IMR-90 (cell line): Measurements from ENCODE around the gene CFAP157. TPM values are rescaled to one million over a fixed set of nuclear protein-coding genes. Genes with fewer than 3 reads are reported as not detected.

Experiments
- ATAC-seq: fragments of 200-7000 bp; cut with Tn5 transposase; 2 replicates; pipeline ENCODE4 v1.9.1; 2020; ENCODE audit warnings: low read depth, mild to moderate bottlenecking, moderate library complexity
- BruUV-seq: library from RNA; stranded (reverse); fragments of 400-500 nt; replicated peaks from 2 replicates; lab custom pipeline; 2021; lab: Mats Ljungman, UMichigan
- CTCF ChIA-PET: fragments of 300-600 bp; formaldehyde crosslinking; extraction: SDS; loops from one replicate; lab custom pipeline; 2021; ENCODE audit warnings: antibody characterized with exemption; lab: Yijun Ruan, JAX
- POLR2A ChIA-PET: fragments of 300-600 bp; sonication (Branson Sonifier 250); formaldehyde crosslinking; loops from one replicate; lab custom pipeline; 2022; ENCODE audit warnings: antibody characterized with exemption; ENCODE audit not compliant: unreplicated experiment; lab: Charles Lee
- DNase-seq: peaks from one replicate; pipeline ENCODE4 v3.0.0; 2013
- H2AFZ ChIP-seq: replicated peaks from 2 replicates; pipeline ENCODE3; 2013; ENCODE audit warnings: low read length, mild to moderate bottlenecking; ENCODE audit not compliant: poor library complexity
- H2AK5ac ChIP-seq: 2 replicates; pipeline ENCODE4 v1.6.1; 2013; ENCODE audit warnings: low read depth, low read length, inconsistent platforms
- H2AK9ac ChIP-seq: replicated peaks from 2 replicates; pipeline ENCODE3; 2013; ENCODE audit warnings: mild to moderate bottlenecking, low read depth, low read length, moderate library complexity; ENCODE audit not compliant: poor library complexity
- H2BK120ac ChIP-seq: 2 replicates; pipeline ENCODE4 v1.6.1; 2013; ENCODE audit warnings: low read depth, low read length, inconsistent platforms
- H2BK15ac ChIP-seq: 3 replicates; pipeline ENCODE4 v1.6.1; 2013; ENCODE audit warnings: low read depth, low read length, inconsistent platforms
- H2BK20ac ChIP-seq: 2 replicates; pipeline ENCODE4 v1.6.1; 2013; ENCODE audit warnings: low read depth, mild to moderate bottlenecking, inconsistent platforms, low read length, moderate library complexity
- H2BK5ac ChIP-seq: 2 replicates; pipeline ENCODE4 v1.6.1; 2013; ENCODE audit warnings: mild to moderate bottlenecking, low read depth, low read length, inconsistent platforms; ENCODE audit not compliant: poor library complexity, severe bottlenecking
- H3K14ac ChIP-seq: replicated peaks from 2 replicates; pipeline ENCODE4 v1.6.1; 2013; ENCODE audit warnings: low read depth, low read length, inconsistent platforms
- H3K18ac ChIP-seq: 2 replicates; pipeline ENCODE4 v1.6.1; 2013; ENCODE audit warnings: low read depth, low read length, control low read depth
- H3K23ac ChIP-seq: 2 replicates; pipeline ENCODE4 v1.6.1; 2013; ENCODE audit warnings: low read depth, low read length, inconsistent platforms
- H3K27ac ChIP-seq: 2 replicates; pipeline ENCODE4 v1.5.1; 2013; ENCODE audit warnings: mild to moderate bottlenecking, control low read depth, low read length; ENCODE audit not compliant: insufficient read depth
- H3K27me3 ChIP-seq: 2 replicates; pipeline ENCODE4 v1.6.1; 2013; ENCODE audit warnings: low read length; ENCODE audit not compliant: control insufficient read depth, insufficient read depth
- H3K36me3 ChIP-seq: 2 replicates; pipeline ENCODE4 v1.6.1; 2013; ENCODE audit warnings: low read length, mixed read lengths; ENCODE audit not compliant: control insufficient read depth, insufficient read depth
- H3K4ac ChIP-seq: 2 replicates; pipeline ENCODE4 v1.6.1; 2013; ENCODE audit warnings: low read depth, low read length, inconsistent platforms
- H3K4me1 ChIP-seq: 2 replicates; pipeline ENCODE4 v1.6.1; 2013; ENCODE audit warnings: low read length, mixed read lengths; ENCODE audit not compliant: control insufficient read depth, insufficient read depth
- H3K4me2 ChIP-seq: 2 replicates; pipeline ENCODE4 v1.6.1; 2013; ENCODE audit warnings: low read depth, mild to moderate bottlenecking, control low read depth, low read length, moderate library complexity
- H3K4me3 ChIP-seq: 2 replicates; pipeline ENCODE4 v1.5.1; 2013; ENCODE audit warnings: low read depth, mild to moderate bottlenecking, control low read depth, low read length, moderate library complexity; ENCODE audit not compliant: insufficient read depth
- H3K56ac ChIP-seq: 2 replicates; pipeline ENCODE4 v1.6.1; 2013; ENCODE audit warnings: low read length, inconsistent platforms; ENCODE audit not compliant: insufficient read depth; ENCODE audit errors: extremely low read depth
- H3K79me1 ChIP-seq, 2 experiments: 2 replicates each; pipeline ENCODE4 v1.6.1; 2013; ENCODE audit warnings: low read length in 2 of 2, inconsistent platforms in 1 of 2, low read depth in 1 of 2
- H3K9ac ChIP-seq: 2 replicates; pipeline ENCODE4 v1.6.1; 2013; ENCODE audit warnings: low read depth, low read length, control low read depth
- H3K9me1 ChIP-seq: 2 replicates; pipeline ENCODE4 v1.6.1; 2013; ENCODE audit warnings: low read length, inconsistent platforms; ENCODE audit not compliant: insufficient read depth
- H3K9me3 ChIP-seq: 2 replicates; pipeline ENCODE4 v1.6.1; 2013; ENCODE audit warnings: low read length; ENCODE audit not compliant: control insufficient read depth, insufficient read depth
- H4K20me1 ChIP-seq: 2 replicates; pipeline ENCODE4 v1.6.1; 2013; ENCODE audit warnings: low read length, inconsistent platforms; ENCODE audit not compliant: insufficient read depth
- H4K5ac ChIP-seq: 2 replicates; pipeline ENCODE4 v1.6.1; 2013; ENCODE audit warnings: mild to moderate bottlenecking, low read depth, low read length, control low read depth
- H4K8ac ChIP-seq, 2 experiments: 2 replicates each; pipeline ENCODE4 v1.6.1; 2013; ENCODE audit warnings: low read depth in 2 of 2, low read length in 2 of 2, control low read depth in 1 of 2, inconsistent platforms in 1 of 2
- H4K91ac ChIP-seq: 2 replicates; pipeline ENCODE4 v1.6.1; 2013; ENCODE audit warnings: low read depth, low read length, inconsistent platforms; ENCODE audit not compliant: insufficient read depth
- BHLHE40 ChIP-seq: fragments of 150-350 bp; IDR thresholded peaks from 2 replicates; pipeline ENCODE4 v1.6.1; 2016; ENCODE audit warnings: mild to moderate bottlenecking, low read depth, low read length
- CEBPB ChIP-seq: IDR thresholded peaks from 2 replicates; pipeline ENCODE4 v1.6.1; 2012; ENCODE audit warnings: low read depth, low read length, improper control_type of control experiment
- CHD1 ChIP-seq: IDR thresholded peaks from 2 replicates; pipeline ENCODE4 v1.6.1; 2012; ENCODE audit warnings: low read depth, low read length, improper control_type of control experiment
- CTCF ChIP-seq: conservative IDR thresholded peaks from 2 replicates; pipeline ENCODE4 v1.5.1; 2012; ENCODE audit warnings: mild to moderate bottlenecking, low read depth, low read length, improper control_type of control experiment
- ELK1 ChIP-seq: fragments of 150-350 bp; IDR thresholded peaks from 2 replicates; pipeline ENCODE4 v1.6.1; 2016; ENCODE audit warnings: low read depth, mild to moderate bottlenecking, low read length, moderate library complexity, borderline replicate concordance
- FOS ChIP-seq: fragments of 150-350 bp; IDR thresholded peaks from 2 replicates; pipeline ENCODE4 v1.6.1; 2016; ENCODE audit warnings: low read depth, low read length
- MAFK ChIP-seq: IDR thresholded peaks from 2 replicates; pipeline ENCODE4 v1.6.1; 2012; ENCODE audit warnings: low read depth, low read length, improper control_type of control experiment
- RAD21 ChIP-seq: IDR thresholded peaks from 2 replicates; pipeline ENCODE4 v1.6.1; 2012; ENCODE audit warnings: low read length, improper control_type of control experiment
- RCOR1 ChIP-seq: IDR thresholded peaks from 2 replicates; pipeline ENCODE4 v1.6.1; 2012; ENCODE audit warnings: mild to moderate bottlenecking, low read length, improper control_type of control experiment; ENCODE audit not compliant: insufficient replicate concordance
- SMC3 ChIP-seq: fragments of 150-350 bp; IDR thresholded peaks from 2 replicates; pipeline ENCODE4 v1.6.1; 2016; ENCODE audit warnings: low read depth, mild to moderate bottlenecking, antibody characterized with exemption, low read length, moderate library complexity
- USF2 ChIP-seq: fragments of 150-350 bp; IDR thresholded peaks from 2 replicates; pipeline ENCODE4 v1.6.1; 2017; ENCODE audit warnings: mild to moderate bottlenecking, antibody characterized with exemption, low read length, low read depth
- WGBS, 2 experiments: methylation state at CpG; one replicate each; pipeline versions ENCODE4 v1.1.5 to v1.1.7; 2013; ENCODE audit warnings: missing lambda C conversion rate in 2 of 2; ENCODE audit not compliant: insufficient read length in 1 of 2; ENCODE audit errors: extremely low coverage in 2 of 2; 5-methylcytosine and 5-hydroxymethylcytosine counted together
- dilution Hi-C: fragments of 300-500 bp; cut with HindIII; formaldehyde crosslinking; loops from one replicate; pipeline ENCODE4 v1.14.3; 2018; ENCODE audit warnings: low sequenced_read_pairs; ENCODE audit not compliant: unreplicated experiment
- in situ Hi-C: fragments of 300-500 bp; cut with MboI; formaldehyde crosslinking; loops from 3 replicates; pipeline ENCODE4 v1.14.3; 2019; ENCODE audit warnings: low sequenced_read_pairs, inconsistent platforms, mixed read lengths
- intact Hi-C: fragments of 100-400 bp; cut with micrococcal nuclease; formaldehyde crosslinking; loops from 2 replicates; pipeline ENCODE4 v1.10.0; 2022
- polyA plus RNA-seq, 3 experiments: library from polyadenylated mRNA; depleted of rRNA; stranded (reverse); fragments of >200 nt; gene quantifications; 2 replicates each; pipeline ENCODE4 v1.2.3, GENCODE V29; 2012; ENCODE audit warnings: low replicate concordance in 1 of 3
- total RNA-seq: library from RNA; depleted of rRNA; stranded (reverse); fragments of >200 nt; gene quantifications from 2 replicates; pipeline ENCODE4 v1.2.3, GENCODE V29; 2012

CFAP157 gene
- total and polyA plus RNA-seq, 2 of the 4 experiments (the other 2 are of a cell fraction), result not detected

GRCh38 chr9:127744398-127745110 is 37.8 kb downstream of the CFAP157 start:
- Histone ChIP-seq H4K91ac (no peak overlapping the region), H2AK9ac (no peak overlapping the region), H3K9me3 (no peaks in the 10 kb centered on the region), H3K23ac (no peak overlapping the region), H3K79me1 (no peaks in the 10 kb centered on the region), H3K27ac (no peak overlapping the region), H2BK120ac (no peak overlapping the region), H2BK15ac (no peak overlapping the region), H3K56ac (no peak overlapping the region), H3K4me3 (no peak overlapping the region), H2BK5ac (no peak overlapping the region), H3K14ac (no peak overlapping the region), H3K4me2 (no peak overlapping the region), H4K8ac (no peak overlapping the region), H2AFZ (no peak overlapping the region), H4K20me1 (peaks cover 7% of the 10 kb centered on the region; the same call in 1 of the 2 replicates), H2BK20ac (no peak overlapping the region), H3K4me1 (no peaks in the 10 kb centered on the region), H3K9ac (no peak overlapping the region), H4K5ac (no peak overlapping the region), H2AK5ac (no peak overlapping the region), H3K36me3 (no peaks in the 10 kb centered on the region), H3K4ac (no peak overlapping the region), H3K27me3 (peaks cover 36% of the 10 kb centered on the region), H3K18ac (no peak overlapping the region), H3K9me1 (0 out of 2 replicates have a peak, but pooled peaks cover 5% of the 10 kb centered on the region)
- intact Hi-C loops (loop anchor here (5.0 kb wide), 1 partner anchor 373 kb away; no protein-coding TSS in a partner anchor), in situ Hi-C loops (no loop called here), dilution Hi-C loops (no loop called here)
- ATAC-seq (no peak), DNase-seq (no peak)
- ChIA-PET CTCF (interaction anchor here (0.6 kb wide), 1 partner anchor 12 kb away, joined by 3 read pairs; no protein-coding TSS in a partner anchor), POLR2A (no interaction called here)
- 88% methylated on average over 8 of the region's 19 CpGs; no CpG with 5 or more reads in 1 of the 2 experiments for WGBS, 2 experiments
- no TSS peak for BruUV-seq
- TF ChIP-seq USF2, result no peak
- no peak for TF ChIP-seq ELK1
- no peak for TF ChIP-seq CHD1
- no peak for TF ChIP-seq CEBPB
- TF ChIP-seq CTCF, result no peak
- no peak for TF ChIP-seq RAD21
- TF ChIP-seq BHLHE40, result no peak
- TF ChIP-seq MAFK, result no peak
- no peak for TF ChIP-seq FOS
- TF ChIP-seq RCOR1, result no peak
- TF ChIP-seq SMC3, result no peak
